Stimulated activated naive CD8-positive, alpha-beta T cell treated with anti-CD3 and anti-CD28 coated beads, Interleukin-15, amount 100 ng/mL, for 72 hours (primary cell): ENCODE results near the gene HIPK2.

Experiments used
- ATAC-seq: fragments of 150-1000 bp; cut with Tn5 transposase; 2 replicates; pipeline ENCODE4 v1.10.0; 2021; ENCODE audit warnings: mild to moderate bottlenecking, moderate library complexity
- DNase-seq, 2 donors: peaks; one replicate each; pipeline ENCODE4 v3.0.0; 2021 to 2022
- H3K27ac Mint-ChIP-seq, 2 donors: one replicate each; pipeline ENCODE4 v1.8.0; 2022; ENCODE audit warnings: mild to moderate bottlenecking in 2 of 2, mixed read lengths in 2 of 2, moderate library complexity in 2 of 2
- H3K27me3 Mint-ChIP-seq: one replicate; pipeline ENCODE4 v1.8.0; 2022; ENCODE audit warnings: mixed read lengths
- H3K4me1 Mint-ChIP-seq: one replicate; pipeline ENCODE4 v1.8.0; 2022; ENCODE audit warnings: mild to moderate bottlenecking, mixed read lengths
- H3K4me3 Mint-ChIP-seq, 2 donors: one replicate each; pipeline ENCODE4 v1.8.0; 2022; ENCODE audit warnings: mild to moderate bottlenecking in 2 of 2, mixed read lengths in 2 of 2, moderate library complexity in 1 of 2
- H3K9me3 Mint-ChIP-seq, 2 donors: one replicate each; pipeline ENCODE4 v1.8.0; 2022; ENCODE audit warnings: mixed read lengths in 2 of 2

The HIPK2 gene

GRCh38 chr7:139737221-139738100 is 40.3 kb downstream of the HIPK2 start:
- DNase-seq (peak; percentile 12 to 37), ATAC-seq (peak; percentile 92)
- H3K4me1 Mint-ChIP-seq: peaks cover 48% of the 10 kb centered on the region
- no peaks in the 10 kb centered on the region for H3K9me3 Mint-ChIP-seq
- H3K27ac Mint-ChIP-seq: peak overlapping the region; percentile 2 to 80
- peak overlapping the region; percentile 53 to 55 for H3K4me3 Mint-ChIP-seq
- H3K27me3 Mint-ChIP-seq: no peaks in the 10 kb centered on the region

GRCh38 chr7:139735912-139736595 is 41.7 kb downstream of the HIPK2 start:
- no peaks in the 10 kb centered on the region for H3K9me3 Mint-ChIP-seq
- no peak for DNase-seq
- H3K27me3 Mint-ChIP-seq: no peaks in the 10 kb centered on the region
- H3K27ac Mint-ChIP-seq: peak overlapping the region in 1 of 2 donors; percentile 62
- H3K4me1 Mint-ChIP-seq: peaks cover 62% of the 10 kb centered on the region
- no peak for ATAC-seq
- H3K4me3 Mint-ChIP-seq: no peak overlapping the region

- Mint-ChIP-seq H3K27me3 (no peaks in the 10 kb centered on the region), H3K4me3 (no peak overlapping the region), H3K27ac (no peak overlapping the region), H3K9me3 (no peaks in the 10 kb centered on the region), H3K4me1 (peaks cover 68% of the 10 kb centered on the region)
- ATAC-seq (no peak), DNase-seq (no peak)
These were observed 42.3 kb downstream of the HIPK2 start for GRCh38 chr7:139735466-139735865.

- no peak for DNase-seq
- ATAC-seq: no peak
- no peaks in the 10 kb centered on the region for H3K9me3 Mint-ChIP-seq
- no peak overlapping the region for H3K27ac Mint-ChIP-seq
- no peak overlapping the region for H3K4me3 Mint-ChIP-seq
- H3K27me3 Mint-ChIP-seq: no peaks in the 10 kb centered on the region
- peaks cover 68% of the 10 kb centered on the region for H3K4me1 Mint-ChIP-seq
These were observed 43.4 kb downstream of the HIPK2 start for GRCh38 chr7:139734395-139734794.

GRCh38 chr7:139733751-139734150 is 44.0 kb downstream of the HIPK2 start:
- H3K27ac Mint-ChIP-seq: no peak overlapping the region
- H3K9me3 Mint-ChIP-seq: no peaks in the 10 kb centered on the region
- H3K4me1 Mint-ChIP-seq: peaks cover 63% of the 10 kb centered on the region
- no peak overlapping the region for H3K4me3 Mint-ChIP-seq
- no peak for ATAC-seq
- no peak for DNase-seq
- no peaks in the 10 kb centered on the region for H3K27me3 Mint-ChIP-seq

GRCh38 chr7:139732471-139733167 is 45.2 kb downstream of the HIPK2 start:
- H3K4me3 Mint-ChIP-seq: no peak overlapping the region
- DNase-seq (no peak), ATAC-seq (no peak)
- H3K27me3 Mint-ChIP-seq: no peaks in the 10 kb centered on the region
- H3K4me1 Mint-ChIP-seq: peaks cover 53% of the 10 kb centered on the region
- no peak overlapping the region for H3K27ac Mint-ChIP-seq
- no peaks in the 10 kb centered on the region for H3K9me3 Mint-ChIP-seq

GRCh38 chr7:139731802-139732470 is 45.9 kb downstream of the HIPK2 start:
- H3K27me3 Mint-ChIP-seq: no peaks in the 10 kb centered on the region
- H3K4me3 Mint-ChIP-seq: peak overlapping the region; percentile 10 to 24
- ATAC-seq (no peak), DNase-seq (no peak)
- peaks cover 53% of the 10 kb centered on the region for H3K4me1 Mint-ChIP-seq
- no peaks in the 10 kb centered on the region for H3K9me3 Mint-ChIP-seq
- H3K27ac Mint-ChIP-seq: peak overlapping the region in 1 of 2 donors; percentile 55

GRCh38 chr7:139730746-139731612 is 46.8 kb downstream of the HIPK2 start:
- DNase-seq (no peak), ATAC-seq (peak; percentile 69)
- Mint-ChIP-seq H3K4me1 (peaks cover 53% of the 10 kb centered on the region), H3K4me3 (peak overlapping the region in 1 of 2 donors; percentile 24), H3K9me3 (no peaks in the 10 kb centered on the region), H3K27me3 (no peaks in the 10 kb centered on the region), H3K27ac (peak overlapping the region in 1 of 2 donors; percentile 41)

GRCh38 chr7:139728203-139728602 is 49.6 kb downstream of the HIPK2 start:
- Mint-ChIP-seq H3K27ac (no peak overlapping the region), H3K4me3 (no peak overlapping the region), H3K4me1 (peaks cover 58% of the 10 kb centered on the region)

GRCh38 chr7:139727151-139727705 is 50.6 kb downstream of the HIPK2 start:
- DNase-seq (no peak), ATAC-seq (no peak)
- Mint-ChIP-seq H3K4me3 (no peak overlapping the region), H3K27ac (peak overlapping the region in 1 of 2 donors; percentile 84), H3K27me3 (no peaks in the 10 kb centered on the region), H3K9me3 (no peaks in the 10 kb centered on the region), H3K4me1 (peaks cover 49% of the 10 kb centered on the region)

More at GRCh38 chr7:139728203-139728602, 49.6 kb downstream of the HIPK2 start:
- Mint-ChIP-seq H3K9me3 (no peaks in the 10 kb centered on the region), H3K27me3 (no peaks in the 10 kb centered on the region)
- DNase-seq (no peak), ATAC-seq (no peak)

- H3K4me1 Mint-ChIP-seq: peaks cover 42% of the 10 kb centered on the region
- no peaks in the 10 kb centered on the region for H3K27me3 Mint-ChIP-seq
- DNase-seq: no peak
- no peaks in the 10 kb centered on the region for H3K9me3 Mint-ChIP-seq
- no peak overlapping the region for H3K27ac Mint-ChIP-seq
- no peak for ATAC-seq
- no peak overlapping the region for H3K4me3 Mint-ChIP-seq
These were observed 51.3 kb downstream of the HIPK2 start for GRCh38 chr7:139726485-139726869.

GRCh38 chr7:139725858-139726484 is 51.8 kb downstream of the HIPK2 start:
- peaks cover 37% of the 10 kb centered on the region for H3K4me1 Mint-ChIP-seq
- peak; percentile 49 for ATAC-seq

GRCh38 chr7:139725077-139725476 is 52.7 kb downstream of the HIPK2 start:
- Mint-ChIP-seq H3K4me1 (peaks cover 31% of the 10 kb centered on the region), H3K27ac (no peak overlapping the region), H3K4me3 (no peak overlapping the region), H3K27me3 (no peaks in the 10 kb centered on the region), H3K9me3 (no peaks in the 10 kb centered on the region)
- ATAC-seq (no peak), DNase-seq (no peak)

More at GRCh38 chr7:139725858-139726484, 51.8 kb downstream of the HIPK2 start:
- Mint-ChIP-seq H3K4me3 (no peak overlapping the region), H3K9me3 (no peaks in the 10 kb centered on the region), H3K27me3 (no peaks in the 10 kb centered on the region), H3K27ac (no peak overlapping the region)
- no peak for DNase-seq

GRCh38 chr7:139722604-139723003 is 55.2 kb downstream of the HIPK2 start:
- DNase-seq (no peak), ATAC-seq (no peak)
- H3K9me3 Mint-ChIP-seq: no peaks in the 10 kb centered on the region
- peaks cover 30% of the 10 kb centered on the region for H3K4me1 Mint-ChIP-seq
- H3K27me3 Mint-ChIP-seq: no peaks in the 10 kb centered on the region
- no peak overlapping the region for H3K27ac Mint-ChIP-seq
- no peak overlapping the region for H3K4me3 Mint-ChIP-seq
